22Rv1 (cell line): ENCODE results near the gene RIF1.
A peak's percentile ranks its signal among the peaks of the same experiment; 100 is the strongest.

ENCODE experiments used
- H3K27ac ChIP-seq: fragments of 450-650 bp; 2 replicates; pipeline ENCODE4 v1.5.1; 2017
- ZFX ChIP-seq: fragments of 450-650 bp; IDR thresholded peaks from 2 replicates; pipeline ENCODE4 v1.6.1; 2017; ENCODE audit warnings: antibody characterized with exemption, borderline replicate concordance
- TF ChIP-seq, protein P1 (sequence below): fragments of 450-650 bp; IDR thresholded peaks from 2 replicates; pipeline ENCODE4 v1.5.1; 2017; ENCODE audit warnings: mild to moderate bottlenecking

RIF1 gene

DNA sequence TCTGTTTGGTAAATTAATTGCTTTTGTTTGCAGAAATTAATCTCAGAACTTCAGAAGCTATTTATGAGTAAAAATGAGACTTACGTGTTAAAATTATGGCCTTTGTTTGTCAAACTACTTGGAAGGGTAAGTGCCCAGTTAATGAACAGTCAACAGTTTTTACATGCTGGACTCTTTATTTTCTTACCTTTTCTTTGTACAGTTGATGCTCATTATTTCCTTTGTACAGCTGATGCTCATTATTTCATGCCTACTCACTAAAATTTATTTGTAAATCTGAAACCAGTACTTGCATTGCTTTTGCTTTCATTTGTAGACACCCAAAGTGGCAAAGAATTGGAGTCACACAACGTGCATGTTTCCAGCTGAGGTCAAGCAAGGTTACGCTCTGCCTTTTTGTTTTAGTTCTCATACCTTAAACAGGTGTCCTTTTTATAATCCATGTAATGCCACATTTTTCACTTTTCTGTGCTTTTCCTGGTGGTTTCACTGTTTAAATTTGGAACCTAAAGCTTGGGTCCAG is 13.3 kb downstream of the RIF1 start:
- TF ChIP-seq, protein P1, sequence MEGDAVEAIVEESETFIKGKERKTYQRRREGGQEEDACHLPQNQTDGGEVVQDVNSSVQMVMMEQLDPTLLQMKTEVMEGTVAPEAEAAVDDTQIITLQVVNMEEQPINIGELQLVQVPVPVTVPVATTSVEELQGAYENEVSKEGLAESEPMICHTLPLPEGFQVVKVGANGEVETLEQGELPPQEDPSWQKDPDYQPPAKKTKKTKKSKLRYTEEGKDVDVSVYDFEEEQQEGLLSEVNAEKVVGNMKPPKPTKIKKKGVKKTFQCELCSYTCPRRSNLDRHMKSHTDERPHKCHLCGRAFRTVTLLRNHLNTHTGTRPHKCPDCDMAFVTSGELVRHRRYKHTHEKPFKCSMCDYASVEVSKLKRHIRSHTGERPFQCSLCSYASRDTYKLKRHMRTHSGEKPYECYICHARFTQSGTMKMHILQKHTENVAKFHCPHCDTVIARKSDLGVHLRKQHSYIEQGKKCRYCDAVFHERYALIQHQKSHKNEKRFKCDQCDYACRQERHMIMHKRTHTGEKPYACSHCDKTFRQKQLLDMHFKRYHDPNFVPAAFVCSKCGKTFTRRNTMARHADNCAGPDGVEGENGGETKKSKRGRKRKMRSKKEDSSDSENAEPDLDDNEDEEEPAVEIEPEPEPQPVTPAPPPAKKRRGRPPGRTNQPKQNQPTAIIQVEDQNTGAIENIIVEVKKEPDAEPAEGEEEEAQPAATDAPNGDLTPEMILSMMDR: no peak
- no peak for TF ChIP-seq ZFX
- H3K27ac ChIP-seq: no peak overlapping the region

DNA sequence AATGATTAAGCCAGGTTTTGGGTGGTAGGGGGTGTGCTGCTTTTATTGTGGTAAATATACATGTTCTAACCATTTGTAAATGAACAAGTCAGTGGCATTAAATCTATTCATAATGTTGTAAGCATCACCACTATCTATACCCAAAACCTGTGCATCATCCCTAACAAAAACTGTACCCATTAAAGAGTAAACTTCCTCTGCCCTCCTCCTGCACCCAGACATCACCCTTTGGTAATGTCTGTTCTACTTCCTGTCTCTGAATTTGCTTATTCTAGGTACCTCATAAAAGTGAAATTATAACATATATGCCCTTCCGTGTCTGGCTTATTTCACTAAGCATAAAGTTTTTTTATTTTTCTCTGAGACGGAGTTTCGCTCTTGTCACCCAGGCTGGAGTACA is 14.1 kb downstream of the RIF1 start:
- H3K27ac ChIP-seq: no peak overlapping the region
- TF ChIP-seq, protein P1: no peak
- no peak for TF ChIP-seq ZFX

DNA sequence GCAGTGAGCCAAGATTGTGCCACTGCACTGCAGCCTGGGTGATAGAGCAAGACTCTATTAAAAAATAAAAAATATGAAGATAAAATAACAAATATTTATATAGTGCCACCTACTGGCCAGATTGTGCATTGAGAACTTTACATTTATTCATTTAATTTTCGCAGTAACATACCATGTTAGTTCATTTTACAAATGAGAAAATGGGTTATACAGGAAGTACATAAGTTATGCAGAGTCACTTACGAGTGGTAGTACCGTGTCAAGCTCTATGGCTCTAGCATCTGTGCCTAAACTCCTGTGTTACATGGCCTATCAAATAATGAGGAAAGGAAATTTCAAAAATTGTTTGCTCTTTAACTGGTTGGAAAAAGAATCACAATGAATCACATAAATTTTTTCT is 27.9 kb downstream of the RIF1 start:
- no peak overlapping the region for H3K27ac ChIP-seq

DNA sequence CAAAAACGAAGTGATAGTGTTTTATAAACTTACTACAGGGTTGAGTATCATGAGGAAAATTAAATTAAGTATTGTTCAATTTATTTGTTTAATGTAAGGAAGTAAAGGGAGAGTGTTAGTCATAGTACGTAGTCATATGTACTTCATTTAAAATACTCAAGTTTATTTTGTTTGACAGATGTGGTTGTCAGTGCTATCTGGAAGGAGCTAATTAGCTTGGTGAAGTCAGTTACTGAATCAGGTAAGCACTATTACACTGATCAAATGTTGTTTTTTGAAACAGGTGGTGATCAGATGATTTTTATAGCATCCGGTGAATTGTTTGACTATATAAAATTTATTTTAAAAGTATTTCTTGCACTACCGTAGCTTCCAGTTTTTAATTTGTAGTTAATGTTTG is 28.8 kb downstream of the RIF1 start:
- TF ChIP-seq ZFX: no peak
- TF ChIP-seq, protein P1: no peak
- no peak overlapping the region for H3K27ac ChIP-seq

More for the DNA sequence above, 27.9 kb downstream of the RIF1 start:
- TF ChIP-seq, protein P1: peak; percentile 61
- TF ChIP-seq ZFX: no peak

DNA sequence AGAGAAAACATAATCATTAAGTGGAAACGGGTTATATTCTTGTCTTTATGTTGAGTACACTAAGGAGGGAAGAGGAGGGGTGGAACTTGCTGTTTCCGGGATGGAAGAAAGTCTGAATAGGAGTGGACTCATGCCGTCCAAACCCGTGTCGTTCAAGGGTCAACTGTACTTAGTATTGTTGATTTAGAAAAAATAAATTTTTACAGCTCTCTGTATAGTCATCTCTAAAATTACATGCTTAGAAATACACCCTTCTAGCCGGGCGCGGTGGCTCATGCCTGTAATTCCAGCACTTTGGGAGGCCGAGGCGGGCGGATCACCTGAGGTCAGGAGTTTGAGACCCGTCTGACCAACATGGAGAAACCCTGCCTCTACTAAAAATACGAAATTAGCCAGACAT is 29.4 kb downstream of the RIF1 start:
- H3K27ac ChIP-seq: no peak overlapping the region
- no peak for TF ChIP-seq ZFX
- TF ChIP-seq, protein P1: no peak

DNA sequence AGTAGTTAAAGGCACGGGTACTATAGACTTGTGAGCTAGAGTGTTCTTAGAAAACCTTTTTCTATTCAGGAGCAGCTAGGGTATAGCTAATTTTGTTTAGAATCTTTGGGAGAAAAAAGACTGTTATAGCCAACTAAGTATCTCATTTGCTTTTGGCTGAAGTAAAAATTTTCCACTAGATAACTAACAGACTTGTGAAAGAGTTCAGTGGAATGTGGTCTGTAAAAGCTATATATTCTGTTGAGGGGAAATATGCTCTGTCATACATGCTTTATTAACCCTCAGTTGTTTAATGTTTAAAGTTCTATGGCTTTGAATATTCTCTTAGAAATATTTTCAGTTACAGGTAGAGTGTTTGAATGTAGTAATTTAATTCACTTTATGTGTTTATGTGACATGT is 49.7 kb downstream of the RIF1 start:
- no peak overlapping the region for H3K27ac ChIP-seq
- TF ChIP-seq ZFX: no peak
- TF ChIP-seq, protein P1: no peak

DNA sequence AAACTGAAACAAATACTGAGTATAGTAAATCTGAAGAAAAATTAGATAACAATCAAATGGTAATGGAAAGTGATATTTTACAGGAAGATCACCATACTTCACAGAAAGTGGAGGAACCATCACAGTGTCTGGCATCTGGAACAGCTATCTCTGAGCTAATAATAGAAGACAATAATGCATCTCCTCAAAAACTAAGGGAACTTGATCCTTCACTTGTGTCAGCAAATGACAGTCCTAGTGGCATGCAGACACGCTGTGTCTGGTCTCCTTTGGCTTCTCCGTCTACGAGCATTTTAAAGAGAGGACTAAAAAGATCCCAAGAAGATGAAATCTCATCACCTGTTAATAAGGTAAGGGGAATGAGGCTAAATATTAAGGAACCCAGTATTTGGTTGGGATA is 56.1 kb downstream of the RIF1 start:
- TF ChIP-seq, protein P1: no peak
- no peak for TF ChIP-seq ZFX
- no peak overlapping the region for H3K27ac ChIP-seq
